HepG2 (cell line): Measurements from ENCODE around the gene GADD45GIP1. TPM values are rescaled to one million over a fixed set of nuclear protein-coding genes. Genes with fewer than 3 reads are reported as not detected.

Experiments used
- ATAC-seq: fragments of 200-7000 bp; cut with Tn5 transposase; 3 replicates; pipeline ENCODE4 v1.9.1; 2020; ENCODE audit warnings: mild to moderate bottlenecking, moderate library complexity
- BruUV-seq: library from RNA; stranded (reverse); fragments of 400-500 nt; replicated peaks from 2 replicates; lab custom pipeline; 2021; lab: Mats Ljungman, UMichigan
- CTCF ChIA-PET: fragments of 300-600 bp; formaldehyde crosslinking; extraction: SDS; loops from one replicate; lab custom pipeline; 2021; ENCODE audit warnings: low total read pairs, inconsistent platforms, low intra/inter-chr PET ratio; lab: Yijun Ruan, JAX
- POLR2A ChIA-PET: fragments of 350-600 bp; sonication (Branson Sonifier 250); formaldehyde crosslinking; loops from one replicate; lab custom pipeline; 2020; ENCODE audit warnings: antibody characterized with exemption, inconsistent platforms; lab: Yijun Ruan, JAX
- DNase-seq: peaks from one replicate; pipeline ENCODE4 v3.0.0-alpha.2; 2015; ENCODE audit warnings: low spot score
- FAIRE-seq: peaks from 3 replicates; lab custom pipeline; 2011; peaks lifted over from hg19 to GRCh38; lab: Jason Lieb, UNC
- H2AFZ ChIP-seq: one replicate; pipeline ENCODE4 v1.6.1; 2011; ENCODE audit warnings: low read length, inconsistent platforms
- H3K27ac ChIP-seq: fragments of 300-600 bp; 3 replicates; pipeline ENCODE4 v1.8.0; 2011; ENCODE audit warnings: mixed run types, mild to moderate bottlenecking, mixed read lengths, low read length, inconsistent platforms; ENCODE audit not compliant: insufficient read depth; ENCODE audit errors: extremely low read length
- H3K27me3 ChIP-seq, 2 experiments: fragments of 200-600 bp in 1 of 2; 2 replicates in 1 of 2; 3 replicates in 1 of 2; pipeline versions ENCODE4 v1.6.0 to v1.8.0; 2011; ENCODE audit warnings: low read length in 2 of 2, mild to moderate bottlenecking in 2 of 2, moderate library complexity in 2 of 2, inconsistent platforms in 1 of 2; ENCODE audit not compliant: insufficient read depth in 2 of 2, control insufficient read depth in 1 of 2
- H3K36me3 ChIP-seq, 2 experiments: fragments of 200-600 bp in 1 of 2; replicated peaks in 1 of 2; 2 replicates in 1 of 2; 3 replicates in 1 of 2; pipeline versions ENCODE4 v1.5.1 to v1.8.0; 2011; ENCODE audit warnings: low read length in 2 of 2, inconsistent platforms in 1 of 2; ENCODE audit not compliant: insufficient read depth in 2 of 2, control insufficient read depth in 1 of 2
- H3K4me1 ChIP-seq: 2 replicates; pipeline ENCODE4 v1.5.1; 2012; ENCODE audit warnings: low read length, inconsistent platforms; ENCODE audit not compliant: insufficient read depth
- H3K4me2 ChIP-seq: 2 replicates; pipeline ENCODE4 v1.6.0; 2011; ENCODE audit warnings: low read depth, low read length, inconsistent platforms
- H3K4me3 ChIP-seq, 3 experiments: fragments of 200-600 bp in 1 of 3; sonication (generic), shearing (Covaris generic) in 1 of 3; replicated peaks in 1 of 3; 2 replicates each; pipeline ENCODE4 v1.5.1; 2011 to 2016; ENCODE audit warnings: low read length in 3 of 3, inconsistent platforms in 2 of 3, low read depth in 2 of 3, mild to moderate bottlenecking in 2 of 3, control low read depth in 1 of 3, mixed read lengths in 1 of 3; ENCODE audit not compliant: insufficient read depth in 1 of 3
- H3K79me2 ChIP-seq: one replicate; pipeline ENCODE4 v1.6.1; 2011; ENCODE audit warnings: low read length, inconsistent platforms; ENCODE audit not compliant: insufficient read depth
- H3K9ac ChIP-seq: 2 replicates; pipeline ENCODE4 v1.6.0; 2011; ENCODE audit warnings: mild to moderate bottlenecking, low read depth, low read length, inconsistent platforms; ENCODE audit not compliant: insufficient read depth
- H3K9me3 ChIP-seq: 2 replicates; pipeline ENCODE4 v1.5.1; 2012; ENCODE audit warnings: mild to moderate bottlenecking, low read length
- H4K20me1 ChIP-seq: 2 replicates; pipeline ENCODE4 v1.6.0; 2011; ENCODE audit warnings: inconsistent platforms, mild to moderate bottlenecking, low read length, moderate library complexity; ENCODE audit not compliant: insufficient read depth
- ADNP ChIP-seq: sonication (generic); formaldehyde crosslinking; IDR thresholded peaks from 2 replicates; pipeline ENCODE4 v1.4.0; 2020; ENCODE audit warnings: missing genetic modification reagents
- IKZF4 ChIP-seq: sonication (generic); formaldehyde crosslinking; IDR thresholded peaks from 2 replicates; pipeline ENCODE4 v1.5.1; 2020; ENCODE audit warnings: borderline replicate concordance, mild to moderate bottlenecking, low read depth, missing genetic modification reagents; ENCODE audit errors: not compliant biosample characterization
- JUNB ChIP-seq: sonication (generic); formaldehyde crosslinking; IDR thresholded peaks from 2 replicates; pipeline ENCODE4 v1.8.0; 2022; ENCODE audit warnings: missing genetic modification reagents, mild to moderate bottlenecking, borderline replicate concordance
- POLR2G ChIP-seq: fragments of 200-400 bp; formaldehyde crosslinking; IDR thresholded peaks from 2 replicates; pipeline ENCODE4 v1.6.1; 2018; ENCODE audit warnings: mild to moderate bottlenecking, low read depth, low read length, moderate library complexity
- RBFOX2 ChIP-seq: fragments of 200-400 bp; formaldehyde crosslinking; IDR thresholded peaks from 2 replicates; pipeline ENCODE4 v1.6.1; 2017; ENCODE audit warnings: low read depth, mild to moderate bottlenecking, low read length
- WGBS: methylation state at CpG from one replicate; pipeline ENCODE4 v1.1.6; 2017; ENCODE audit warnings: low lambda C conversion rate; 5-methylcytosine and 5-hydroxymethylcytosine counted together
- in situ Hi-C: cut with HindIII; loops from 2 replicates; pipeline ENCODE4 v1.10.0; 2017; ENCODE audit warnings: low pct_unique_long_range_greater_than_20kb; ENCODE audit not compliant: extremely low pct_ligation_motif_present
- intact Hi-C: fragments of 100-400 bp; cut with micrococcal nuclease; formaldehyde crosslinking; loops from one replicate; pipeline ENCODE4 v1.10.0; 2022; ENCODE audit not compliant: unreplicated experiment
- polyA plus RNA-seq, 8 experiments: library from polyadenylated mRNA; depleted of rRNA in 3 of 8; stranded (reverse) in 7 of 8; unstranded in 1 of 8; fragments of >200 nt; fragmentation: Illumina TruSeq in 4 of 8; extraction: Trizol in 4 of 8; gene quantifications; 2 replicates each; pipeline versions ENCODE4 v1.2.1 to v1.2.3, GENCODE V29; 2011 to 2016; ENCODE audit warnings: low read depth in 4 of 8, missing spikeins in 1 of 8, mixed read lengths in 1 of 8; ENCODE audit not compliant: insufficient read depth in 1 of 8
- total RNA-seq, 5 experiments: library from RNA; depleted of rRNA; stranded (reverse); fragments of >200 nt; fragmentation: Illumina TruSeq; extraction: Trizol; gene quantifications; 2 replicates each; pipeline ENCODE4 v1.2.3, GENCODE V29; 2016; ENCODE audit warnings: low read depth in 1 of 5

GADD45GIP1 gene
- total and polyA plus RNA-seq, 2 of the 13 experiments (the other 11 are each of a cell fraction or from before 2014, with no cell fraction given), result 24.6 to 30.7 TPM

DNA sequence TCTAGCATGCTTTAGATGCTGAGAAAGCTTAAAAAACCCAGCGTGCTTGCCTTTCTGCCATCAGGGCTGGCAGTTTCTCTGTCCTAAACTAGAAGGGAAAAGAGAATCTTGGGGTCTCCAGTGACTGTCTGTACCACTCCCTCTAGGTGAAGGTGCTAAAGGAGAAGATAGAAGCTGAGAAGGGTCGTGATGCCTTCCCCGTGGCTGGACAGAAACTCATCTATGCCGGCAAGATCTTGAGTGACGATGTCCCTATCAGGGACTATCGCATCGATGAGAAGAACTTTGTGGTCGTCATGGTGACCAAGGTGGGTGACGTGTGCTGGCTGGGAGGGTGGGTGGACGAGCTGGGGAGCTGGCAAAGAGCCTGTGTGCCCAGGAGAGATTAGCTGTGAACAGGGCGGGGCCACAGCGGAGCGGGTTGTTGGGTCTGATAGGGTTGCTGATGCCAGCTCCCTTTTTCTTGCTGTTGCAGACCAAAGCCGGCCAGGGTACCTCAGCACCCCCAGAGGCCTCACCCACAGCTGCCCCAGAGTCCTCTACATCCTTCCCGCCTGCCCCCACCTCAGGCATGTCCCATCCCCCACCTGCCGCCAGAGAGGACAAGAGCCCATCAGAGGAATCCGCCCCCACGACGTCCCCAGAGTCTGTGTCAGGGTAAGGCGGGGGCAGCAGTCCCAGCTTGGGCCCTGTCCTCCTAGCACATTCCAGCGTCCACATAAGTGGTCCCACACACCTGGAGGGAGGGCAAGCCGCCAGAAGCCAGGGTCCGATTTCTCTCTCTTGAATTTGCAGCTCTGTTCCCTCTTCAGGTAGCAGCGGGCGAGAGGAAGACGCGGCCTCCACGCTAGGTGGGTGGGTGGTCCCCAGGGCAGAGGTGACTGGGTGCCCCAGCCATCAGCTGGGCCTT is 9.1 kb downstream of the GADD45GIP1 start:
- CTCF ChIA-PET, result no interaction called here
- BruUV-seq, result no TSS peak
- Histone ChIP-seq H4K20me1 (no peaks in the 10 kb centered on the region; the same call in 1 of the 2 replicates), H2AFZ (no peak overlapping the region), H3K27ac (peak overlapping the region; percentile 91), H3K4me2 (peak overlapping the region; percentile 74), H3K4me3 (no peak overlapping the region), H3K36me3 (peaks cover 35 to 54% of the 10 kb centered on the region in 2 experiments), H3K9me3 (no peaks in the 10 kb centered on the region), H3K27me3 (no peaks in the 10 kb centered on the region; a peak in 1 of 5 replicates), H3K79me2 (peaks cover 22% of the 10 kb centered on the region), H3K4me1 (peaks cover 19% of the 10 kb centered on the region), H3K9ac (peak overlapping the region; percentile 91; the same call in 1 of the 2 replicates)
- DNase-seq (no peak), FAIRE-seq (no peak), ATAC-seq (no peak)
- in situ Hi-C loops, result no loop called here
- POLR2A ChIA-PET, result interaction anchor here (0.7 kb wide), 1 partner anchor 10 kb away, joined by 3 read pairs; no protein-coding TSS in a partner anchor
- TF ChIP-seq POLR2G, result peak; percentile 33; the same call in 1 of the 2 replicates
- TF ChIP-seq IKZF4, result no peak
- 0 out of 2 replicates have a peak, but pooled peaks have one; percentile 6 for TF ChIP-seq RBFOX2
- WGBS, result 96% methylated on average over 15 of the region's 28 CpGs
- intact Hi-C loops, result no loop called here

DNA sequence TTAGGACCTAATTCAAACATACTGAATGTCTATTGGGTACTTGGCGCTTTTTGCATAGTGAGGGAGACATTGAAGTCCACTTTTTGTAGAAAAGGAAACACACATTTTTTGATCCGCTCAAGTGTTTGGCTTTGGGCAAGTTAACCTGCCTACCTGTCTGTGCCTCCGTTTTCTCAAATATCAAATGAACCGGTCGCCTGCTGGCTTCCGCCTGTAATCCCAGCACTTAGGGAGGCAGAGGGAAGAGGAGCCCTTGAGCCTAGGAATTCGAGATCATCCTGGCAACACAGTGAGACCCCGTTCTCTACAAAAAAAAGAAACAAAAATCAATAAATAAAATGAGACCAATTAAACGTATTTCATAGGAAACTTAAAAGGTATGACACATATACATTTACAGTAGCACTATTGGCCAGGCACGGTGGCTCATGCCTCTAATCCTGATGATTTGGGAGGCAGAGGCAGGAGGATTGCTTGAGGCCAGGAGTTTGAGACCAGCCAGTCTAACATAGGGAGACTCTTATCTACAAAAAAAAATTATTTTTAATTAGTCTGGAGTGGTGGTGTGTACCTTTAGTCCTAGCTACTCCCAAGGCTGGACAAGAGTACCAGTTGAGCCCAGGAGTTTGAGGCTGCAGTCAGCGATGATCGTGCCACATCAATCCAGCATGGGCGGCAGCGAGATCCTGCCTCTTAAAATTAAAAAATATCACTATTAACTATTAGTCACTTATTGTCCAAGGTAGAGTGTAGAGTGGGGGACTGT is 10.1 kb downstream of the GADD45GIP1 start:
- H4K20me1 ChIP-seq, result no peaks in the 10 kb centered on the region; the same call in 1 of the 2 replicates
- FAIRE-seq (peak; percentile 23), DNase-seq (no peak), ATAC-seq (no peak)
- H3K27ac ChIP-seq, result peak overlapping the region; percentile 91
- peak overlapping the region; percentile 74 for H3K4me2 ChIP-seq
- no peak overlapping the region for H2AFZ ChIP-seq
- CTCF ChIA-PET, result no interaction called here
- H3K4me1 ChIP-seq, result peaks cover 28% of the 10 kb centered on the region
- in situ Hi-C loops, result no loop called here
- TSS peak; percentile 61 for BruUV-seq
- no peaks in the 10 kb centered on the region for H3K9me3 ChIP-seq
- WGBS, result 40% methylated on average over 14 of the region's 14 CpGs
- peaks cover 22% of the 10 kb centered on the region for H3K79me2 ChIP-seq
- no peaks in the 10 kb centered on the region; a peak in 1 of 5 replicates for H3K27me3 ChIP-seq
- peak overlapping the region; percentile 91 for H3K9ac ChIP-seq
- H3K4me3 ChIP-seq, result peak overlapping the region; percentile 82 to 89 (median 84)
- peaks cover 31 to 55% of the 10 kb centered on the region in 2 experiments for H3K36me3 ChIP-seq
- no peak for TF ChIP-seq ADNP (CRISPR knock-in tag)
- TF ChIP-seq JUNB (CRISPR knock-in tag), result peak; percentile 31; the same call in 1 of the 2 replicates
- TF ChIP-seq, all 625 proteins: peak for 1
- POLR2A ChIA-PET, result interaction anchor here (0.6 to 1.8 kb wide), 14 partner anchors 9 to 1135 kb away, joined by 3 to 25 read pairs (median 3); partner anchors contain the start of genes DNASE2, FARSA, GADD45GIP1 and GET3
- intact Hi-C loops, result no loop called here
